ENCODE results near the gene CDC25C. TPM values are rescaled to one million over a fixed set of nuclear protein-coding genes. Genes with fewer than 3 reads are reported as not detected.
A peak's percentile ranks its signal among the peaks of the same experiment; 100 is the strongest.

CDC25C gene
- total and polyA plus RNA-seq, 9 of the 15 experiments (the other 6 are each of a cell fraction or from before 2014, with no cell fraction given): 19.1 to 63.7 (median 31.9) TPM

GRCh38 chr5:138352071-138352721 is 20.6 kb upstream of the CDC25C start, which contains the start of gene KDM3B (continued):
- TF ChIP-seq CCNT2 (IDR thresholded peaks at IDR 0.05; ENCODE audit: borderline replicate concordance, extremely low read depth, insufficient read length, low read depth, low read length) (peak; percentile 89), FOS (IDR thresholded peaks at IDR 0.05; ENCODE audit: extremely low read depth, insufficient read length) (no peak), ZNF143 (CRISPR knock-in tag; IDR thresholded peaks at IDR 0.05) (no peak), ZBTB11 (CRISPR knock-in tag; IDR thresholded peaks at IDR 0.05) (no peak), MEIS2 (IDR thresholded peaks at IDR 0.05; ENCODE audit: partially characterized antibody) (no peak), MED1 (CRISPR knock-in tag; IDR thresholded peaks at IDR 0.05; ENCODE audit: borderline replicate concordance) (no peak), CREM (IDR thresholded peaks at IDR 0.05; ENCODE audit: low read depth) (peak; percentile 56; the same call in 1 of the 2 replicates), CXXC5 (CRISPR knock-in tag; IDR thresholded peaks at IDR 0.05) (peak; percentile 36), ZNF699 (CRISPR knock-in tag; IDR thresholded peaks at IDR 0.05; ENCODE audit: insufficient replicate concordance) (no peak), ZNF445 (CRISPR knock-in tag; IDR thresholded peaks at IDR 0.05; ENCODE audit: low read depth) (no peak), SMARCB1 (IDR thresholded peaks at IDR 0.05; ENCODE audit: insufficient read length, low read depth) (no peak), ARNT (IDR thresholded peaks at IDR 0.05) (no peak), EP300 (IDR thresholded peaks at IDR 0.05; ENCODE audit: low read length) (peak; percentile 55; the same call in 1 of the 2 replicates)

Measured in K562 (cell line).